Measurements from ENCODE around the gene OSTN.
"Not testable (repeated sequence)": the region's sequence is repeated elsewhere in the genome, so short reads cannot be mapped to it uniquely, and the experiment has no call there.

The OSTN gene, protein sequence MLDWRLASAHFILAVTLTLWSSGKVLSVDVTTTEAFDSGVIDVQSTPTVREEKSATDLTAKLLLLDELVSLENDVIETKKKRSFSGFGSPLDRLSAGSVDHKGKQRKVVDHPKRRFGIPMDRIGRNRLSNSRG

DNA sequence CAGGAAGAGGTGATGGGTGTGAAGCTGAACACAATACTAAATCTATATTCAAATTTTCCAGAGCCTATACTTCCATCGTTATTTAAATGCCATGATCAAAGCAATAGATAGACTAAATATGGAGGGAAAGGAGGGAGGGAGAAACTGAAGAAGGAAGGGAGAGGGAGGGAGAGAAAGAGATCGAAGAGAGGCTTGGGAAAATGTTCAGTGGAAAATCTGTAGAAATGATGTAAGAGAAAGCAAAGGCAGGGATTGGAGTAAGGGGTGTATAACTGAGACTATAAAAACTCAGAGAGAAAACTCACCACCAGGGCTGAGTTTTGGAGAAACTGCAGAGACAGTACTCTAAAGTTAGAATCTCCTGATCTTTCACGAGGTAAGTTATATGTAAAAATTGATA is at the start of gene OSTN:
Gene OSTN, plus strand, starts transcription at position 310 of the 400 bp plus-strand sequence. CDS start 13,292 bp downstream, outside the sequence.
- DNase-seq: no peak

DNA sequence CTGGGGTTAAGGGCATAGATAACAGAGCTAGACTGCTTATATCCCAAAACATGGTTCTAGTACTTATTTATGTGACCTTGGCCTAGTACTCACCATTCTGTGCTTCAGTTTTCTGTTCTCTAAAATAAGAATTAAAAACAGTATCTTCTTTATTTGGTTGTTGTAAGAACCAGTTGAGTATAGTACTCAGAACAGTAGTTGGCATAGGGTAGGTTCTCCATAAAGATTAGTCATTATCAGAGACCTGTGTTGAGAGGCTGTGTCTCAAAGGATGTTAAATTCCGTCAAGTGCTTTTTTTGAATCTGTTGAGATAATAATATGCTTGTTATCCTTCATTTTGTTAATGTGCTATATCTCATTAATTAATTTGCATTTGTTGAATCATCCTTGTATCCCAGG is 47.4 kb upstream of the OSTN start:
- DNase-seq: no peak

DNA sequence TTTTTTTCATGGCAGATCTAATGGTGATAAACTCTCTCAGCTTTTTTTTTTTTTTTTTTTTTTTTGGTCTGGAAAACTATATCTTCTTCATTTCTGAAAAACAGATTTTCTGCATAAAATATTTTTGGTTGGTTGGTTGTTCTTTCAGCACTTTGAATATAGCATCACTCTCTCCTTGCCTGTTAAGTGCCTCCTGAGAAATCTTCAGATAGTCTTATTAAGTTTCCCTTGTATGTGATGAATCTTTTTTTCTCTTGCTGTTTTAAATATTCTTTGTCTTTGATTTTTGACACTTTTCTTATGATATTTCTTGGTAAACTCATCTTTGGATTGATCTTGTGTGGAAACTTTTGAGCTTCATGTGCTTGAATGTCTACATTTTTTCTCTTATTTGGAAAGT is 44.2 kb upstream of the OSTN start:
- DNase-seq: no peak

DNA sequence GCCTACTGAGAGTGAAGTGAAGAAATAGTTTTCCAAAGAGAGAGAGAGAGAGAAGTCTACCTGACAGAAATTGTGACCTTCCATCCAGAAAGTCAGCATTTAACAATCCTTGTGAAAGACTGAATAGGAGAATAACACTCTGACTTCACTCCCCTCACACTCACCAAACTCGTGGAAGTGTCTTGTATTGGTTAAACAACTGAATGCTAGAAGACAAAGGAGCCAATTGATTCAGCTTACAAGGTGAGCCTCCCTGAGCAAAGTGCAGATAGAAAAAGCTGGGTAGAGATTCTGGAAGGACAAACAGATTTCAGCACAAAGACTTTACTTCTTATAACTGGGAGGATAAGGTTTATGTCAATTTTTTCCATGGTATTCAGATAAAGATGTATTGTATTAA is 40.8 kb upstream of the OSTN start:
- no peak for DNase-seq

DNA sequence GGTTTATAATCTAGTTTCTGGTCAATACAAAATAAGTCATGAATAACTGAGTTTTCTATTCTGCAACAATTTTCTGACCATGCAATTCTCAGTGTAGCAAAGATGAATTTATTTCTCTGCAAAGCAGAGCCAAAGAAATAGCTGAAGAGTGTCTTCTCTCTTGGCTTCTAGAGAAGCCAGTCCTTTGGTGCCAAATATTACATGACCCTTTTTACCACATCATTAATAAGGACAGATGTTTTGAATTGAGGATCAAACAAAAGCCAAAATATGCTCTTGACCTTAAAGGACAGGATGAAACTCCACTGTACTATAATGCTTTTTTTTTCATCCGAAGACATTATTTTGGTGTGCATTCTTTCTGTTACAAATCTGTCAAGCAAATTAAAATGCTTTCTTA is 40.2 kb upstream of the OSTN start:
- no peak for DNase-seq

DNA sequence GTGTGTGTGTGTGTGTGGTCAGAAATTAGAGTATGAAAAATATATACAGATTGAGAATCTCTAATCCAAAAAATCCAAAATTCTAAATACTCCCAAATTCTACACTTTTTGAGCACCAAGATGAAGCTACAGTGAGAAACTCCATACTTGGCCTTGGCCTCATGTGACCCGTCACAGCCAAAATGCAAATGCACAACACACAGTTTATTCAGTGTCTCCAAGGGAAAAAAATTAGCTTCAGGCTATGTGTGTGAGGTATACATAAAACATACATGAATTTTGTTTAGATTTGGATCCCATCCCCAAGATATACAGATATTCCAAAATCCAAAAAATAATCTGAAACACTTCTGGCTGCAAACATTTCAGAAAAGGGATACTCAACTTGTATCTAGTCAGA is 33.2 kb upstream of the OSTN start:
- DNase-seq: no peak

DNA sequence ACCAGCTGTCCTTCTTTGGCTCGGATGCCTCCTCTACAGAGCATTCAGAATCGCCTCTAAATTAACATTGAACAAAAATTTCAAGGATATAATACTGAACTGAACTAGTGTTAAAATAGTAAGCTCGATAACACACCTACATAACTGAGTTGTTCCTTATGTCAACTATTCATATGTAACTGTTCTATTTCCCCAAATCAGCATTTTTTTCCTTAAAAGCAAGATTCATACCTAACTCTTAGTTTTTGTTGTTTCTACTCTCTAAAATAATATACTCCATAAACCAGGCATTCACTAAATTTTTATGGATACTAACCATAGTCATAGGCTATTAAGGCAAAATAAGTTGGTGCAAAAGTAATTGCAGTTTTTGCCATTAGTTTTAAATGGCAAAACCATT is 32.7 kb upstream of the OSTN start:
- no peak for DNase-seq

DNA sequence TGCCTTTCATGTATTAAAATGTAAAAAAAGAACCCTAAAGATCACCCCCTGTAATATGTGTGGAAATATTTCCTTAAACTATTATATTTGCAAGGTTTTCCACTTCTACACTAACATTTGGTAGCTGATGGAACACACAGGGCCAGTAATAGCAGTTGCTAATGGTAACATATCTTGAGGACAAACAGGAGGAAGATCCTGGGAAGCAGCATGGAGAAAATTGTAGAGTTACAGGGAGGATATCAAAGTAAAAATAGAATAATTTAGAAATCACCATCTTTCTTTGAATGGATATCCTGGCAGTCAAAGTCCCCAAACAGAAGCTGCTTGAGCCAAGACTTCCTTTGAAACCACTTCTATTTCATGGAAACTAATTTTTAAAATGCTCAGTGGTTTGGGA is 29.5 kb upstream of the OSTN start:
- no peak for DNase-seq

DNA sequence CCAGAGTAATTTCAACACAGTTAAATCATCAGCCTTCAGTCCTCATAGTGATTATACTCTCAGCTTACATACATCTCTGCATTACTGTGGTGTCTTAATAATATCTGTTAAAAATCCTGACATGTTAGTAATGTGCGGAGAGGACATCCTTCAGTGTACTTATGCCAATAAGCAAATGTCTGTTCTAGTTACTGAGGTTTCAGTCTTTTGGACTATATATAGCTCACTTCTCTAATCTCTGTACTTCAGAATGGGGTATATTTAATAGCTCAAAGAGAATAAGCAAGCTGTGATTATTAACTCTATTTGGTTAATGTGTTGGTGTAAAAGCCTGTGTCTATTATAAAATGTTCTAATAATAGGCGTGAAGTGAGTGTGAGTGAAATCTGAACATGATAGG is 28.9 kb upstream of the OSTN start:
- no peak for DNase-seq

DNA sequence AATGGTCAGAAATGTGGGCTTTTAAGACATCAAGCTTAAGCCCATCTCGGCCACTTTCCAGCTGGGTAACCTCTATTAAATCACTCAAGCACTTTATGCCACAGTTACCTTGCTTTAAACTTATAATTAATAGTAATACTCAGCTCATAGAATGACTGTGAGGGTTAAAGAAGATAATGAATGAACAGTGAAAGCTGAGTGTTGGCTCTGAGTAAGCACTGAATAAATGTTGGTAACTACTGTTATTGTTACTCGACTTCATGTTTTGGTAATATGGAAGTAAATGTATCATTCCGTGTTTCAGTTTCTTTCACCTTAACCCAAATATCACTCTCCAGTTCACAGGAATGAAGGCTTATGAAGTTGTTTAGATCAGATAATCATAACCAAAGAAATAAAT is 23.9 kb upstream of the OSTN start:
- no peak for DNase-seq

DNA sequence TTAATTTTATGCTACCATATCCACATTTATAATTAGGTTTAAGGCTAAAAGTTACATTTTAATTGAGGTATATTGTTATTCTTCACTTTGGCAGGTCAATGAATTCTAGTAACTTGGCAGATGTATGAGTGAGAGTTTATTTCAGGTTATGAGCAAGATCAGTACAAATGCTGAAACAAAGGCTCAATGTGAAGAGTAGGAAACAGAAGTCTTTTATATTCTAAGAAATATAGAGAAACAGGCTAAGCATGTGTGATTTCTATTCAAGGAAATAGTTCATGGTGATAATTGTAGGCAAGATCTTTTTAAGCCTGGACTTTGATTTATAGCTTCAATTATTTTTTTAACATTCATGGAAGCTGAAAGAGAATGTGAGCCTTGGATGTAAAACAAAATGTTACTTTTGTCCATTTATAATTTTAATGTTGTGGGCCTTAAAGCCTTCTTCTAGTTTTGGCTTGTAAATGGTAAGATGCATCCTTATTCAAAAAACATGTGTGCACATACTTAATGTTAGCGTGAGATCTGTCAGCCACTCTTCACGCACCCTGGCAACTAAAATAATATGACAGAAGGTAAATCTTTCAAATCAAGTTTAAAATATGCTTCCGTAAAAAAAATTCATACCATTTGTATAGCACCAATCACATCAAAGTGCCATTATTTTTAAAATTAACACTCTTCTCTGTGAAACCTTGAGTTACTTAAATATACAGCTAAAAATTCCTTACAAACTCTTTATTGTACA is 22.8 kb upstream of the OSTN start:
- no peak for DNase-seq

DNA sequence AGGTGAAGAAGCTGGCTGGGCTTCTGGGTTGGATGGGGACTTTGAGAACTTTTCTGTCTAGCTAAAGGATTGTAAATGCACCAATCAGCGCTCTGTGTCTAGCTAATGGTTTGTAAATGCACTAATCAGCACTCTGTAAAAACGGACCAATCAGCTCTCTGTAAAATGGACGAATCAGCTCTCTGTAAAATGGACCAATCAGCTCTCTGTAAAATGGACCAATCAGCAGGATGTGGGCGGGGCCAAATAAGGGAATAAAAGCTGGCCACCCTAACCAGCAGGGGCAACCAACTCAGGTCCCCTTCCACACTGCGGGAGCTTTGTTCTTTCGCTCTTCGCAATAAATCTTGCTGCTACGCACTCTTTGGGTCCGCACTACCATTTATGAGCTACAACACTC is 13.7 kb upstream of the OSTN start:
- not testable (repeated sequence) for DNase-seq

DNA sequence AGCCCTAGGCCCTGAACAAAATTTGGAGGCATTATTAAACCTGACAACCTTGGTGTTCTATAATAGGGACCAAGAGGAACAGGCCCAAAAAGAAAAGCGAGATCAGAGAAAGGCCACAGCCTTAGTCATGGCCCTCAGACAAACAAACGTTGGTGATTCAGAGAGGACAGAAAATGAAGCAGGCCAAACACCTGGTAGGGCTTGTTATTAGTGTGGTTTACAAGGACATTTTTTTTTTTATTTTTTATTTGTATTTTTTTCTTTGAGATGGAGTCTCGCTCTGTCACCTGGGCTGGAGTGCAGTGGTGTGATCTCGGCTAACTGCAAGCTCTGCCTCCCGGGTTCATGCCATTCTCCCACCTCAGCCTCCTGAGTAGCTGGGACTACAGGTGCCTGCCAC is 10.8 kb upstream of the OSTN start:
- not testable (repeated sequence) for DNase-seq

DNA sequence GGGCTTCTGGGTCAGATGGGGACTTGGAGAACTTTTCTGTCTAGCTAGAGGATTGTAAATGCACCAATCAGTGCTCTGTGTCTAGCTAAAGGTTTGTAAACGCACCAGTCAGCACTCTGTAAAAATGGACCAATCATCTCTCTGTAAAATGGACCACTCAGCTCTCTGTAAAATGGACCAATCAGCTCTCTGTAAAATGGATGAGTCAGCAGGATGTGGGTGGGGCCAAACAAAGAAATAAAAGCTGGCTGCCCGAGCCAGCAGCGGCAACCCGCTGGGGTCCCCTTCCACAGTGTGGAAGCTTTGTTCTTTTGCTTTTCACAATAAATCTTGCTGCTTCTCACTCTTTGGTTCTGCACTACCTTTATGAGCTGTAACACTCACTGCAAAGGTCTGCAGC is 6.8 kb upstream of the OSTN start:
- DNase-seq: not testable (repeated sequence)

DNA sequence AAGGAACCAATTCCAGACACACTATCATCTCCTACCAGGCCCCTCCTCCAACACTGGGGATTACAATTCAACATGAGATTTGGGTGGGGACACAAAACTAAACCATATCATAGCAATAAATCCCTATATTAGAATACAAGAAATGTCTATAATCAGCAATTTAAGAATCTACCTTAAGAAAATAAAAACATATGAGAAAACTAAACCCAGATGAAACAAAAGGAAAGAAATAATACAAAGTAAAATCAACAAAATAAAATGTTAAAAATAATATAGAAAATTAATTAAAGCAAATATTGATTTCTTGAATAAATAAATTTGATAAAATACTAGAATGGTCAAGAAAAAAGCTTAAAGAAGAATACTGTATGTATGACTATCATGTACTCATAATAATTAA is 6.1 kb upstream of the OSTN start:
- no peak for DNase-seq

DNA sequence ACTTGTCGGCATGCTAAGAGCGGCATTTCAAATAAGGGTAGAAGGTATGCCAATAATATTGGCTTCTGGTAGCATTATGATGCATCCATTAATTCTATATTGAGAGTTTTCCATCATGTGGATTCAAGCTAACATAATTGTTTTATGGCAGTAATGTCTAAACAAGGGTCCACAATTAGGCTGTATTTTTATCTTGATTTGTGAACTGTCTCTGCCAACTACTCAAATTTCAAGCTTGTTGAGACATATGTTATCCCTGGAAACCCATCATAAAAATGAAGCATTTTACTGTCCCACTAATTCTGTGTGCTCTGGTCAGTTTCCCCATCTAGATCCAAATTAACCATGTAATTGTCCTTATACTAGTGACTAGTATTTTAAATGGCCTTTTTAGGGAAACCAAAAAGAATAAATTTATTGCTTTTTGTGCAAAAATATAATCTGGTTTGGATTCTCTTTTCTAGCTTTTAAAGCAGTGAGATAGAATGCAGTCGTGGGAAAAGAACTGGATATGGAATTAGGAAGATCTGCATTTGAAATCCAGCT is 1.2 kb upstream of the OSTN start:
- no peak for DNase-seq

DNA sequence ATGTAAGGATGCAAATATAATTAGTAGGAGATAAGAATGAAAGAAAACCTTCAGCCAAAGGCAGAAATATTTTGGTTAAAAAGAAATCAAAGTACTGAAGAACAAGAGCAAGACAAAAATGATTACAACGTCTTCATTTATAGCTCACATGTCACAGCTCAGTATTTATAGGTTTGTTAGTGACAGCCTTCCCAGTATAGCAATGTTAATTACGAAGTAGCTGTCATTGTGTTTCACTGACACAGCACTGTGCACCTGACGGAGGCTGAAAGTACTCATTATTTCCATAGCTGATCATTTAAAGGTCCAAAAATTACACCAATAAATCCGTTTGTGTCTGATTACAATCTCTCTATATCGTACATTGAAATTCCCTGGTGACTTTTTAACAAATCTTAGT is 561 bp upstream of the OSTN start:
- DNase-seq: no peak

DNA sequence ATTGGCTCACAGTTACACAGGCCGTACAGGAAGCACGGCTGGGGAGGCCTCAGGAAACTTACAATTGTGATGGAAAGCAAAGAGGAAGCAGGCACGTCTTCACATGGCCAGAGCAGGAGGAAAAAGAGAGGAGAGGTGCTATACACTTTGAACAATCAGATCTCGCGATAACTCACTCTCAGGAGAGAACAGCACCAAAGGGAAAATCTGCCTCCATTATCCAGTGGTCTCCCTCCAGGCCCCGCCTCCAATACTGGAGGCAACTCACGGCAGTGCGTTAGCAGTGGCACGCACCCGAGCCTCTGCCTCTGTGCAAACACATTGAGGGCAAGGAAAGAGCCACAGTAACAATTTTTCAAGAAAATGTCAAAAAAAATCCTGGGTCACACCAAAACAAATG is 11.0 kb downstream of the OSTN start:
- no peak for DNase-seq

DNA sequence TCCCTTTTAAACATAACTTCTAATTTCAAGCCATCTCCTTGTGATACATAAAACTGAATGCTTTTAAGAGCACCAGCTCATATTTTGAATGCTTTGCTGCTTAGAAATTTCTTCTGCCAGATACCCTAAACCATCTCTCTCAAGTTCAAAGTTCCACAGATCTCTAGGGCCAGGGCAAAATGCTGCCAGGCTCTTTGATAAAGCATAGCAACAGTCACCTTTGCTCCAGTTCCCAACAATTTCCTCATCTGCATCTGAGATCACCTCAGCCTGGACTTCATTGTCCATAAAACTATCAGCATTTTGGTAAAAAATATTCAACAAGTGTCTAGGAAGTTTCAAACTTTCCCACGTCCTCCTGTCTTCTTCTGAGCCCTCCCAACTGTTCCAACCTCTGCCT is 17.5 kb downstream of the OSTN start:
- DNase-seq: no peak

DNA sequence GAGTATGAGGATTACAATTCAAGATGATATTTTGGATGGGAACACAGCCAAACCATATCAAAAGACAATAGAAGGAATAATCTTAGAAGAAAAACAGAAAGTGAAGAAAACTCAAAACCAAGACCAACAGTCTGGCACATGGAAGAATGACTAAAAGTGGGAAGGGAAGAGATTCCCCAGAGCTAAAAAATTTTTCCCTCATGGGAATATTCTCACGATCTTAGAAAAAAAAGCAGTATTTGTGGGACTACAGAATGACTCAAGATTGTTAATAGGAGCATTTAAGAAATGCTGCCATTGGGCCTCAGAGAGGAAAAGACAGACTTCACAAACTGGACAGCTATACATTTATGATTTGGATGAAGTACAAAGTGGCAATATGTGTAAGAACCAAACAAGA is 18.3 kb downstream of the OSTN start:
- no peak for DNase-seq

DNA sequence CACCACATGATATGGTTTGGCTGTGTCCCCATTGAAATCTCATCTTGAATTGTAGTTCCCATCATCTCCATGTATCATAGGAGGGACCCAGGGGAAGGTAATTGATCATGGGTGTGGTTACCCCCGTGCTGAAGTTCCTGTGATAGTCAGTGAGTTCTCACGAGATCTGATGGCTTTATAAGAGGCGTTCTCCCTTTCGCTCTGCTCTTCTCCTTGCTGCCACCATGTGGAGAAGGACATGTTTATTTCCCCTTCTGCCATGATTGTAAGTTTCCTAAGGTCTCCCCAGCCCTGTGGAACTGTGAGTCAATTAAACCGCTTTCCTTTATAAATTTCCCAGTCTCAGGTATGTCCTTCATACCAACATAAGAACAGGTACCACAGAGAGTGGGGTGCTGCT is 21.9 kb downstream of the OSTN start:
- DNase-seq: no peak

DNA sequence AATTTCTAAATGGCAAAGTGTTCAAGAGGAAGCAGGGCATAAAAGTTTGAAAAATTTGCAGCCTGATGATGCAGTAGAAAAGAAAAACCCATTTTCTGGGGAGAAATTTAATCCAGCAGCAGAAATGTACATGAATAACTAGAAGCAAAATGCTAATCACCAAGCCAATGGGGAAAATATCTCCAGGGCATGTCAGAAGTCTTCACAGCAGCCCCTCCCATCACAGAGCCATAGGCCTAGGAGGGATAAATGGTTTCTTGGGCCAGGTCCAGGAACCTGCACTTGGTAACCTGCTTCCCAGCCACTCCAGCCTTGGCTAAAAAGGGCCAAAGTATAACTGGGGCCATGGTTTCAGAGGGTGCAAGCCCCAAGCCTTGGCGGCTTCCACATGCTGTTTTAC is 22.6 kb downstream of the OSTN start:
- DNase-seq: no peak

DNA sequence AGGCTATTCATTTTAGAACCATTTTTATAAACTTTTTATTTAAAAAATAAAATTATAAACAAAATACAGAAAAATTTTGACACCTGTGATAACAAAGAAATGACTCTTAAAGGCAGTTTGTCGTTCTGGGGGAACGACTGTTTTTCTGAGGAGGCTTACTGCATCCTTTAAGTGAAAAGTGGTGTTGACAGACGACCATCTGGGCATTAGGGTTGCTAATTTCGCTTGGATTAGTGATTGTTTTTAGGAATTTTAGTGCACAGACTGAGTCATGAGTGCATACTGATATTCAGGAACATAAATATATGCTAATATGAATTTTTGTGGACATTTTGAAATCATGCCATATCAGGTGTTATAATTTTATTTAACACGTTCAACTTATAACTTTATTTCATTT is 28.5 kb downstream of the OSTN start:
- DNase-seq: no peak

DNA sequence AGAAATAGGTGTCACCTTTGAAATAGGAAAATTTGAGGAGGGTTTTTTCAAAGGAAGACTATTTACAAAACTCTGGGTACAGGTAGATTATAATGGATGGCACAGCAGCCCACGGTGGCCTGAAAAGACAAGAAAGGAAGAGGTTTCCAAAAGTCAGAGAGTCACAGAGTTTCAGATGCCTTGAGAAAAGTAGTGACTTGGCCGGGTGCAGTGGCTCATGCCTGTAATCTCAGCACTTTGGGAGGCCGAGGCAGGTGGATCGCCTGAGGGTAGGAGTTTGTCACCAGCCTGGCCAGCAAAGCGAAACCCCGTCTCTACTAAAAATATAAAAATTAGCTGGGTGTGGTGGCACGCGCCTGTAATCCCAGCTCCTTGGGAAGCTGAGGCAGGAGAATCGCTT is 35.2 kb downstream of the OSTN start:
- DNase-seq: no peak

Data from CD4-positive, alpha-beta T cell treated with Interleukin-12 subunit alpha and Interleukin-12 subunit beta, for 1 hour (primary cell).